HK-2 (cell line): ENCODE measurements around the gene PRKCD.
"Not testable (repeated sequence)": the region's sequence is repeated elsewhere in the genome, so short reads cannot be mapped to it uniquely, and the experiment has no call there.

Source experiments
- DNase-seq: peaks from one replicate; pipeline ENCODE4 v3.0.0-alpha.2; 2018; ENCODE audit not compliant: unreplicated experiment

Gene PRKCD

GRCh38 chr3:53139906-53140846 is 20.8 kb upstream of the PRKCD start:
- DNase-seq = no peak

- no peak for DNase-seq
These were observed 19.9 kb upstream of the PRKCD start for GRCh38 chr3:53140847-53141845.

GRCh38 chr3:53142986-53143385 is 18.0 kb upstream of the PRKCD start:
- no peak for DNase-seq

DNA sequence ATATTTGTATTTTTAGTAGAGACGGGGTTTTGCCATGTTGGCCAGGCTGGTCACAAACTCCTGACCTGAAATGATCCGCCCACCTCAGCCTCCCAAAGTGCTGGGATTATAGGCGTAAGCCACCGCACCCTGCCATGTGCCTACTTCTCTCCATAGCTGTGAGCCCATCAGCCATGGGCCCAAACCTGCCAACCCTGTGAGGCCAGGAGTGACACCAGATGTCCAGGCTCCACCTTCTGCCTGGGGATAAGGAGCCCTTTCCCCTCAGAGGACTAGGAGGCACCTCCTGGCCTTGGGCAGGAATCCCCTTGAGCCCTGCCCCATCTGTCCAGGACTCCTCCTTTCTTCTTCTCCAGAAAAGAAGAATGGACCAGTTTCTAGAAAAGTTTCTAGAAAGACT is 16.6 kb upstream of the PRKCD start:
- no peak for DNase-seq

DNA sequence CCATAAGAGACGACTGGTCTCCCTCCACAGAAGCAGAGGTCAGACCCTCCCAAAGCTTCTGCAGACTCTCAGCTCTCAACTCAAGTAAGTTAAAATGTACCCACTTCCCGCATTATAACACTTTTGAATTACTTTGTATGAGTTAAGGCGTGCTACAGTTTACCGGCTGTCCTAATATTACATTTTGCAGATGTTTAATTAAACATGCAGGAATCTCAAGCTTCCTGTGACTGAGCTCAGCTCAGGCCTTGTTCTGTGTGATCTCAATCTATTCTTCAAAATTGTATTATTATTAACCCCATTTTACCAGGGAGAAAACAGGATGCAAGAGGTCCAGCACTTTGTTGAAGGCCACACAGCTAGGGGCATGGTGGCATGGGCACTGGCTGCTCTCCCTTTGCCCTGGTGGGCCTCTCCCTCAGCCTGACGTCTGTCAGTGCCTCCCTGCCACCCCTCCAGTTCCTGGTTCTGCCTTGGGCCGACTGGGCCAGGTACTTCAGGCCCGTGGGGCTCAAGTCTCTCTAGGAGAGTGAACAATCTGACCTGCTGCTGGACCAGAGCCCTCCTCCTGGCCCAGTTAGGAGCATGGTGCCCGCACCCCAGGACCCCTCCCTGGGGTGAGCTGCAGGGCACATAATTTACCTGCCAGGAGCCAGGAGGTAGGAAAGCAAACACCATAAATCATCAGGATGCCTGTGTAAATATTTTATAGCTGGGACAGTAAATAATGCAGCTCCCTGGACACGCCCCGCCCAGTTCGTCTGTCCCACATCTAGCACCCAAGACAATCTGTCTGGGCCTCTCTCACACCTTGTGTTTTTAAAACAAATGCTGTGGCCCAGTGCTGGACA is 15.9 kb upstream of the PRKCD start:
- no peak for DNase-seq

DNA sequence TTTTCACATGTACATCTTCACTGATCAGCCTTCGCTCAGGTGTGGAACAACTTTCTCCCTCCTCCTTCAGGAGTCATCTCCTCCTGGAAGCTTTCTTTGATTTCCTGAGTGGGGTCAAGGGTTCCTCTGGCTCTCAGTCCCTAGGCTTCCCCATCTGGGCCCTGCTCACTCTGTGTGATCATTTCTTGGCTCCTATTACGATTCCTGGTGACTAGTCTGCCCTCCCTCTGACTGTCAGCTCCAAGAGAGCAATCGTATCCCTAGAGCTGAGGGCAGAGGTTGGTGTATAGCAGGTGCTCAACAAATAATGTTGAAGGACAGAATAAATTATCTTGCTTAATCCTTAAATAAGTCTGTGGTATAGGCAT is 15.3 kb upstream of the PRKCD start:
- no peak for DNase-seq

GRCh38 chr3:53146319-53146891 is 14.6 kb upstream of the PRKCD start:
- no peak for DNase-seq

GRCh38 chr3:53147151-53147902 is 13.7 kb upstream of the PRKCD start:
- no peak for DNase-seq

DNA sequence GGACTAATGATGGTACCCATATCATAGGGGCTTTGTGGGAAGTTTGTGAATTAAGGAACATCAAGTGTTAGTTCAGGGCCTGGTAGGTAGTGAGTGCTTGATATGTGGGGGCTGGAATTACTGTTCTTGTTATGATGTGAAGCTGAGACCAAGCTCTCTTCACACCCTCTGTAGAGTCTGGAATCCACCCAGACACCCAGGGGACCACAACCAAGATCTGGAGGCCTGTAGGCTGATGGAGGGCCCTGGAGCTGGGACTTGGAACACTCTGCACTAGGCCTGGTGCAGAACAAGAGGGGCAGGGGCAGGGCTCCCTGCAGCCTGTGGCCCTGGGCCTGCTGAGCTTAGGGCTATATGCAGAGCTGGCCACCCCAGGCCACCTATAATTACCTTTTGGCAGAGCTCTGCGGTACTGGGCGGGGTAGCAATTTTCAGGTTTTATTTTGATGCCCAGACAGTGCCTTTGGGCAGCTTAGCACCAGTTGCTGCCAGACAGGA is 13.1 kb upstream of the PRKCD start:
- no peak for DNase-seq

GRCh38 chr3:53149006-53149690 is 11.9 kb upstream of the PRKCD start:
- DNase-seq = no peak

DNA sequence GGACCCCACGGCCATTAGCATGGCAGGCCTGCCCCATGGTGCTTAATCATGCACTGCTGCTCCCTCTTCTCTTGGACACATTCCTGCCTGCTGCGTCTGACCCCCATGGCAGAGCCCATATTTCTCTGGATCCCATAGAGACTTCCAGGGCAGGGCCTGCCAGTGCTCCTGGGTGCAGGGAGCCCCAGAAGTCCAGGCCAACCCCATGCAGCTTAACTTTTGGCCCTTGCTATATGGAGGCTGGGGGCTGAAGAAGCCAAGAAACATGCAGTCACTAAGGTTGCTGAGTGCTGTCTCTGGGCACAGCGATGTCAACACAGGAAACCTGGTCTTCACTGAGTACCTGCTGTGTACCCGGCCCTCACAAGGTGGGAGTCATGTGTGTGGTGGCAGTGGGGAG is 11.3 kb upstream of the PRKCD start:
- DNase-seq = no peak

- no peak for DNase-seq
These were observed 10.5 kb upstream of the PRKCD start for GRCh38 chr3:53150247-53151085.

DNA sequence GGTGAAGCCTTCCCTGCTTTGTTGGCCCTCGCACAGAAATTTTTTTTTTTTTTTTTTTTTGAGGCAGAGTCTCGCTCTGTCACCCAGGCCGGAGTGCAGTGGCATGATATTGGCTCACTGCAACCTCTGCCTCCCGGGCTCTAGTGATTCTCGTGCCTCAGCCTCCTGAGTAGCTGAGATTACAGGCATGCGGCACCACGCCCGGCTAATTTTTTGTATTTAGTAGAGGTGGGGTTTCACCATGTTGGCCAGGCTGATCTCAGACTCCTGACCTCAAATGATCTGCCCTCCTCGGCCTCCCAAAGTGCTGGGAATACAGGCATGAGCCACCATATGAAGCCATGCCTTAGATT is 9.9 kb upstream of the PRKCD start:
- DNase-seq = not testable (repeated sequence)

DNA sequence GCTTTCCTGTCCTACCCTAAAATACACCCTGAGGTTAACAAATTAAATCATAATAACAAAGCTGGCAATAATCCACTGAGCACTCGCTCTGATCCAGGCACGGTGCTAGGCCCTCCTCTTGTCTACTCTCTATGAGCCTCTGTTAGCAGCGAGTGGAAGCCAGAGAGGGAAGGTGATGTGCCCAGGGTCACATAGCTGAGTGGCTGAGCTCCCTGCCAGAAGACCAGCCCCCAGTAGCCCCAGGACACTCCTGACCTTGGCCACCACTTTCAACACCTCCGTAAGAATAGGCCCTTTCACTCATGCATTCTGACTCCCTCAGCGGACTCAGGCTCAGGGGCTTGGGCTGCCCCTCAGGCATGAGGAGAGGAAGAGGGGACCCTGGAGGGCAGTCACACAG is 9.5 kb upstream of the PRKCD start:
- no peak for DNase-seq

- no peak for DNase-seq
These were observed 8.9 kb upstream of the PRKCD start for GRCh38 chr3:53151870-53152660.

DNA sequence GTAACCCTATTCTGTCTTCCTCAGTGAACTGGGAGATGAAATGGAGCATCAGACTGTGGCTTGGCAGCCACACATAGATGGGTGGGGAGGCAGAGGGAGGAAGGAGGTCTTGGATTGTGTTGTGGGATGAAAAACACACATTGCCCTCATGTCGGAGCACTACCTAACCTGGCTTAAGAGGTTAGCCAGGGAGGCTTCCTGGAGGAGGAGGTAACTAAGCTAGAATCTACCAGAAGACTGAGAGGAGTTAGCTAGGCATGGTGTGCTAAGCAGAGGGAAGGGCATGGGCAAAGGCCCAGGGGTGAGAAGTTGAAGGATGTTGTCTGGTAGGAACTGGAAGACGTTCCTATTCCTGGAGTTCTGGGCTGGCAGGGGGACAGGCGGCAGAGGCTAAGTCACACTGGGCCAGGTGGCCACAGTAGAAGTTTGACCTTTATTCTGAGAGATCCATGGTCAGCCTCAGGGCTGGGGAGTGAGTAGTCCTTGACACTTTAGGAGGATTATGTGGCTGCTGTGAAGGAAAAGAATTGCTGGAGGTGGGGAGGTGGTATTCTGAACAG is 7.7 kb upstream of the PRKCD start:
- no peak for DNase-seq

DNA sequence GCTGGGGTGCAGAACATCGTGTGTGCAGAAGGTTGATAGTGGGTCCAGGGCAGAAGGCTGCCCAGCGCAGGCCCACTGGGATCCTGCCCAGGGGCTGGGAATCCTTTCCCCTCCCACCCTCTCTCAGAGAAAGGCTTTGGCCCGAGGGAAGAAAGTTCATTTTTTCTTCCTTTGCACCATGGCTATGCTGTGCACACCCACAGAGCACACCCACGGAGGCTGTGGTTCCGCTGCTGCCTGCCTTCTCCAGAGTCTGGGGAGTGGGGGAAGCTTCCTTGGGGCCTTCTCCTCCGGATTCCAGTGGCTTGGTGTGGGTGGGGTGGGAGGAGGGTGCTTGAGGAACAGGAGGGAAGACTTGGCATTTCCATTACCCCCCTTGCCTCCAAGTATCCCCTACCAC is 7.0 kb upstream of the PRKCD start:
- no peak for DNase-seq

GRCh38 chr3:53154881-53155285 is 6.1 kb upstream of the PRKCD start:
- DNase-seq = no peak
